Endothelial cell (in vitro differentiated cells): ENCODE data around the gene LARGE1. TPM values are rescaled to one million over a fixed set of nuclear protein-coding genes. Genes with fewer than 3 reads are reported as not detected.

ENCODE experiments used
- DNase-seq: peaks from one replicate; pipeline ENCODE4 v3.0.0; 2021; ENCODE audit warnings: low spot score
- H3K27ac Mint-ChIP-seq: one replicate; pipeline ENCODE4 v1.8.0; 2021; ENCODE audit warnings: mixed read lengths, inconsistent platforms; ENCODE audit not compliant: unreplicated experiment
- H3K27me3 Mint-ChIP-seq: one replicate; pipeline ENCODE4 v1.8.0; 2021; ENCODE audit warnings: mild to moderate bottlenecking, moderate library complexity, mixed read lengths, inconsistent platforms; ENCODE audit not compliant: unreplicated experiment
- H3K36me3 Mint-ChIP-seq: one replicate; pipeline ENCODE4 v1.8.0; 2021; ENCODE audit warnings: mild to moderate bottlenecking, low read depth, mixed read lengths, inconsistent platforms; ENCODE audit not compliant: unreplicated experiment
- H3K4me1 Mint-ChIP-seq: one replicate; pipeline ENCODE4 v1.8.0; 2021; ENCODE audit warnings: mild to moderate bottlenecking, mixed read lengths, inconsistent platforms; ENCODE audit not compliant: unreplicated experiment
- H3K4me3 Mint-ChIP-seq: one replicate; pipeline ENCODE4 v1.8.0; 2021; ENCODE audit warnings: mild to moderate bottlenecking, mixed read lengths, inconsistent platforms; ENCODE audit not compliant: unreplicated experiment
- H3K9me3 Mint-ChIP-seq: one replicate; pipeline ENCODE4 v1.8.0; 2021; ENCODE audit warnings: mixed read lengths, inconsistent platforms; ENCODE audit not compliant: unreplicated experiment
- CTCF ChIP-seq: fragments of 200-600 bp; sonication (generic); IDR thresholded peaks from one replicate; pipeline ENCODE4 v1.5.0; 2021; ENCODE audit warnings: antibody characterized with exemption; ENCODE audit not compliant: unreplicated experiment
- total RNA-seq: library from RNA; stranded (reverse); fragmentation: NEBNext Ultra II Directional; extraction: Animal tissue kit (Norgen Biotek cat#: 25700); gene quantifications from one replicate; pipeline ENCODE4 v1.2.1, GENCODE V29; 2021; ENCODE audit not compliant: unreplicated experiment

Gene LARGE1
- total RNA-seq, 1 donor from 2014 or later: 25.4 TPM

GRCh38 chr22:33785283-33785968 is 134.8 kb downstream of the LARGE1 start:
- peaks cover 9% of the 10 kb centered on the region for H3K9me3 Mint-ChIP-seq
- H3K4me1 Mint-ChIP-seq: peaks cover 6% of the 10 kb centered on the region
- peaks cover 7% of the 10 kb centered on the region for H3K36me3 Mint-ChIP-seq
- no peak overlapping the region for H3K4me3 Mint-ChIP-seq
- TF ChIP-seq CTCF: no peak
- DNase-seq: no peak
- H3K27ac Mint-ChIP-seq: peak overlapping the region; percentile 3
- H3K27me3 Mint-ChIP-seq: no peaks in the 10 kb centered on the region

- DNase-seq: no peak
- Mint-ChIP-seq H3K27ac (no peak overlapping the region), H3K27me3 (no peaks in the 10 kb centered on the region), H3K9me3 (no peaks in the 10 kb centered on the region), H3K4me3 (no peak overlapping the region), H3K4me1 (peaks cover 13% of the 10 kb centered on the region), H3K36me3 (no peaks in the 10 kb centered on the region)
- no peak for TF ChIP-seq CTCF
Measured at GRCh38 chr22:33781411-33781810, 138.9 kb downstream of the LARGE1 start.

- TF ChIP-seq CTCF: no peak
- Mint-ChIP-seq H3K36me3 (no peaks in the 10 kb centered on the region), H3K9me3 (no peaks in the 10 kb centered on the region), H3K4me3 (no peak overlapping the region), H3K27me3 (no peaks in the 10 kb centered on the region), H3K27ac (no peak overlapping the region), H3K4me1 (peaks cover 19% of the 10 kb centered on the region)
- DNase-seq: no peak
Measured at GRCh38 chr22:33780531-33781136, 139.6 kb downstream of the LARGE1 start.

GRCh38 chr22:33779243-33779642 is 141.0 kb downstream of the LARGE1 start:
- no peak for TF ChIP-seq CTCF
- no peak for DNase-seq
- Mint-ChIP-seq H3K4me3 (no peak overlapping the region), H3K9me3 (no peaks in the 10 kb centered on the region), H3K27me3 (no peaks in the 10 kb centered on the region), H3K36me3 (no peaks in the 10 kb centered on the region), H3K4me1 (peaks cover 14% of the 10 kb centered on the region), H3K27ac (no peak overlapping the region)

GRCh38 chr22:33776491-33776890 is 143.8 kb downstream of the LARGE1 start:
- Mint-ChIP-seq H3K27ac (no peak overlapping the region), H3K27me3 (no peaks in the 10 kb centered on the region), H3K4me3 (no peak overlapping the region), H3K4me1 (peaks cover 21% of the 10 kb centered on the region), H3K9me3 (no peaks in the 10 kb centered on the region), H3K36me3 (no peaks in the 10 kb centered on the region)
- TF ChIP-seq CTCF: no peak
- no peak for DNase-seq
